HepG2 (cell line): ENCODE measurements around the gene TRMT112. TPM values are rescaled to one million over a fixed set of nuclear protein-coding genes. Genes with fewer than 3 reads are reported as not detected.

ENCODE experiments used
- ATM ChIP-seq: fragments of 450-650 bp; IDR thresholded peaks from 2 replicates; pipeline ENCODE4 v1.7.1; 2017; ENCODE audit warnings: mild to moderate bottlenecking, borderline replicate concordance
- FOSL1 ChIP-seq: sonication (generic); formaldehyde crosslinking; IDR thresholded peaks from 2 replicates; pipeline ENCODE4 v1.9.0; 2021; ENCODE audit warnings: missing genetic modification reagents, borderline replicate concordance
- MATR3 ChIP-seq: sonication (generic); formaldehyde crosslinking; IDR thresholded peaks from 2 replicates; pipeline ENCODE4 v1.4.0; 2020; ENCODE audit warnings: missing genetic modification reagents
- MEIS2 ChIP-seq: sonication (generic); formaldehyde crosslinking; IDR thresholded peaks from 2 replicates; pipeline ENCODE4 v1.9.0; 2021; ENCODE audit warnings: mild to moderate bottlenecking, missing genetic modification reagents
- MYC ChIP-seq: sonication (generic); formaldehyde crosslinking; IDR thresholded peaks from 2 replicates; pipeline ENCODE4 v1.9.0; 2021; ENCODE audit warnings: missing genetic modification reagents, borderline replicate concordance
- SOX6 ChIP-seq, 2 experiments: fragments of 450-650 bp in 1 of 2; sonication (generic) in 1 of 2; formaldehyde crosslinking in 1 of 2; IDR thresholded peaks; 2 replicates each; pipeline versions ENCODE4 v1.4.0 to v1.6.1; 2017 to 2020; ENCODE audit warnings: antibody characterized with exemption in 1 of 2, mild to moderate bottlenecking in 1 of 2, missing genetic modification reagents in 1 of 2
- WIZ ChIP-seq: sonication (generic); formaldehyde crosslinking; IDR thresholded peaks from 2 replicates; pipeline ENCODE4 v1.5.1; 2020; ENCODE audit warnings: mild to moderate bottlenecking, missing genetic modification reagents
- ZBTB3 ChIP-seq: sonication (generic); formaldehyde crosslinking; IDR thresholded peaks from 2 replicates; pipeline ENCODE4 v1.4.0; 2020; ENCODE audit warnings: low read depth, mild to moderate bottlenecking, moderate library complexity, missing genetic modification reagents, borderline replicate concordance
- ZBTB39 ChIP-seq: sonication (generic); formaldehyde crosslinking; IDR thresholded peaks from 2 replicates; pipeline ENCODE4 v1.5.0; 2020; ENCODE audit warnings: missing genetic modification reagents
- ZBTB40 ChIP-seq, 2 experiments: fragments of 450-650 bp in 1 of 2; sonication (generic) in 1 of 2; formaldehyde crosslinking in 1 of 2; IDR thresholded peaks; 2 replicates each; pipeline versions ENCODE4 v1.6.1 to v1.8.0; 2016 to 2022; ENCODE audit warnings: antibody characterized with exemption in 1 of 2, mild to moderate bottlenecking in 1 of 2, missing genetic modification reagents in 1 of 2
- ZNF264 ChIP-seq: sonication (generic); formaldehyde crosslinking; IDR thresholded peaks from 2 replicates; pipeline ENCODE4 v1.4.0; 2020; ENCODE audit warnings: missing genetic modification reagents
- ZNF496 ChIP-seq: sonication (generic); formaldehyde crosslinking; IDR thresholded peaks from 2 replicates; pipeline ENCODE4 v1.8.1; 2023; ENCODE audit warnings: mild to moderate bottlenecking, moderate library complexity, missing genetic modification reagents; ENCODE audit not compliant: insufficient replicate concordance
- ZNF674 ChIP-seq: sonication (generic); formaldehyde crosslinking; IDR thresholded peaks from 2 replicates; pipeline ENCODE4 v1.5.0; 2020; ENCODE audit warnings: low read depth, mild to moderate bottlenecking, missing genetic modification reagents
- ZNF761 ChIP-seq: sonication (generic); formaldehyde crosslinking; conservative IDR thresholded peaks from 2 replicates; pipeline ENCODE4 v1.4.0; 2020; ENCODE audit warnings: mild to moderate bottlenecking, missing genetic modification reagents
- ZNF780A ChIP-seq: sonication (generic); formaldehyde crosslinking; IDR thresholded peaks from 2 replicates; pipeline ENCODE4 v1.8.0; 2022; ENCODE audit warnings: mild to moderate bottlenecking, missing genetic modification reagents, moderate library complexity
- polyA plus RNA-seq, 8 experiments: library from polyadenylated mRNA; depleted of rRNA in 3 of 8; stranded (reverse) in 7 of 8; unstranded in 1 of 8; fragments of >200 nt; fragmentation: Illumina TruSeq in 4 of 8; extraction: Trizol in 4 of 8; gene quantifications; 2 replicates each; pipeline versions ENCODE4 v1.2.1 to v1.2.3, GENCODE V29; 2011 to 2016; ENCODE audit warnings: low read depth in 4 of 8, missing spikeins in 1 of 8, mixed read lengths in 1 of 8; ENCODE audit not compliant: insufficient read depth in 1 of 8
- total RNA-seq, 5 experiments: library from RNA; depleted of rRNA; stranded (reverse); fragments of >200 nt; fragmentation: Illumina TruSeq; extraction: Trizol; gene quantifications; 2 replicates each; pipeline ENCODE4 v1.2.3, GENCODE V29; 2016; ENCODE audit warnings: low read depth in 1 of 5
- TF ChIP-seq, protein P1 (sequence below): sonication (generic); formaldehyde crosslinking; IDR thresholded peaks from 2 replicates; pipeline ENCODE4 v1.8.0; 2022; ENCODE audit warnings: mild to moderate bottlenecking, missing genetic modification reagents, moderate library complexity

TRMT112 gene
- total and polyA plus RNA-seq, 2 of the 13 experiments (the other 11 are each of a cell fraction or from before 2014, with no cell fraction given): 186 to 409 TPM

DNA sequence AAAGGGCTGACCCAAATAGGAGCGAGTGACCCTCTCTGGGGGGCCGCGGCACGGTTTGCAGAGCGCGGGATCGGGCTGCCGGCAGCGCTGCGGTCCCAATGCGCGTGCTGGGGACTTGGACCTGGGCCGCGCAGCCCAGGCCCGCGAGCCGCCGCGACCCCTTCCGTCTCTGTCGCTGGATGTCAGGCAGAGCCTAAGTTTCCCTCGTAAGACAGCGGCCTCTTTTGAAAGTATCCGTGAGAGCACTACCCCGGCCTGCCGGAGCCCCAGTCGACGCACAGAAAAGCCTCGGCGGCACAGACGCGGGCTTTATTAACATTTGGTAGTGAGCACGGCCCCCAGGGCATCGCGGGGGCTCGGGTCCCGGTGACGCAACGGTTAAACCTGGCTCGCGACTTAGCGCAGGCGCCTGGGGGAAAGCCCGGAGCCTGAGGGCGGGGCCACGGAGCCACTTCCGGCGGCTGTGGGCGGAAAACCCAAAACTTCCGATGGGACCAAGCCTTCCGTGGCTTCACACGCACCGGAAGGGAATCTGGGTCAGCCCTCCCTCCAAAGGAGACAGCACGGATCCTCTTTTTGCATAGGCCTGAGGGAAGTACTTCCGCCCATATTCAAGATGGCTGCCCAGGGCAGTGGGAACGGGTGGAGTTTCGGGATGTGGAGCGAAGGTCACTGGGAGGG is 47.7 kb downstream of the TRMT112 start (continued):
- TF ChIP-seq SOX6 (IDR thresholded peaks at IDR 0.05): no peak
- TF ChIP-seq SOX6 (CRISPR knock-in tag; IDR thresholded peaks at IDR 0.05): peak; percentile 39; the same call in 1 of the 2 replicates
- no peak for TF ChIP-seq MATR3 (CRISPR knock-in tag)
- TF ChIP-seq, protein P1, sequence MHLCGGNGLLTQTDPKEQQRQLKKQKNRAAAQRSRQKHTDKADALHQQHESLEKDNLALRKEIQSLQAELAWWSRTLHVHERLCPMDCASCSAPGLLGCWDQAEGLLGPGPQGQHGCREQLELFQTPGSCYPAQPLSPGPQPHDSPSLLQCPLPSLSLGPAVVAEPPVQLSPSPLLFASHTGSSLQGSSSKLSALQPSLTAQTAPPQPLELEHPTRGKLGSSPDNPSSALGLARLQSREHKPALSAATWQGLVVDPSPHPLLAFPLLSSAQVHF (CRISPR knock-in tag): no peak; the same call in 1 of the 2 replicates
- no peak; the same call in 1 of the 2 replicates for TF ChIP-seq ZBTB39 (CRISPR knock-in tag)
- TF ChIP-seq ZBTB3 (CRISPR knock-in tag): no peak
- TF ChIP-seq FOSL1 (CRISPR knock-in tag): no peak
- no peak for TF ChIP-seq MEIS2
- TF ChIP-seq ZNF761: no peak; the same call in 1 of the 2 replicates
- no peak for TF ChIP-seq ZNF780A
- TF ChIP-seq ZNF496 (CRISPR knock-in tag): no peak
- TF ChIP-seq ZBTB40 (IDR thresholded peaks at IDR 0.05): peak; percentile 95
- TF ChIP-seq ZBTB40 (CRISPR knock-in tag; IDR thresholded peaks at IDR 0.05): peak; percentile 83
- TF ChIP-seq MYC (CRISPR knock-in tag): no peak; the same call in 1 of the 2 replicates
- TF ChIP-seq ZNF264 (CRISPR knock-in tag): no peak
- no peak for TF ChIP-seq WIZ
- TF ChIP-seq ZNF674: no peak
- no peak for TF ChIP-seq ATM
